Endothelial cell of umbilical vein (primary cell): ENCODE data around the gene SPON1. TPM values are rescaled to one million over a fixed set of nuclear protein-coding genes. Genes with fewer than 3 reads are reported as not detected.

Experiments used
- BruUV-seq: library from RNA; stranded (reverse); fragments of 400-500 nt; replicated peaks from 2 replicates; lab custom pipeline; 2021; lab: Mats Ljungman, UMichigan
- CTCF ChIA-PET: fragments of 300-600, 350-600 bp; sonication (Branson Sonifier 250); formaldehyde crosslinking; loops from one replicate; lab custom pipeline; 2021; ENCODE audit warnings: antibody characterized with exemption, inconsistent platforms; lab: Charles Lee
- POLR2A ChIA-PET: fragments of 300-600, 350-600 bp; sonication (Branson Sonifier 250); formaldehyde crosslinking; loops from one replicate; lab custom pipeline; 2021; ENCODE audit warnings: antibody characterized with exemption, inconsistent platforms; lab: Charles Lee
- DNase-seq: peaks from one replicate; pipeline ENCODE4 v3.0.0-alpha.2; 2011; ENCODE audit warnings: low read depth, low spot score
- FAIRE-seq: peaks from 2 replicates; lab custom pipeline; 2011; peaks lifted over from hg19 to GRCh38; lab: Jason Lieb, UNC
- H2AFZ ChIP-seq: 2 replicates; pipeline ENCODE4 v1.6.0; 2012; ENCODE audit warnings: low read depth, low read length, control low read depth, inconsistent platforms
- H3K27ac ChIP-seq: 2 replicates; pipeline ENCODE4 v1.5.1; 2011; ENCODE audit warnings: low read depth, mild to moderate bottlenecking, control low read depth, low read length, moderate library complexity; ENCODE audit not compliant: insufficient read depth
- H3K27me3 ChIP-seq, 2 experiments: 2 replicates each; pipeline versions ENCODE4 v1.6.0 to v1.6.1; 2011; ENCODE audit warnings: low read length in 2 of 2, mixed read lengths in 1 of 2; ENCODE audit not compliant: control insufficient read depth in 2 of 2, insufficient read depth in 2 of 2
- H3K36me3 ChIP-seq, 2 experiments: 2 replicates in 1 of 2; 3 replicates in 1 of 2; pipeline ENCODE4 v1.5.1; 2011; ENCODE audit warnings: low read length in 2 of 2, mild to moderate bottlenecking in 1 of 2, moderate library complexity in 1 of 2; ENCODE audit not compliant: control insufficient read depth in 2 of 2, insufficient read depth in 2 of 2; ENCODE audit errors: extremely low read depth in 1 of 2
- H3K4me1 ChIP-seq: 3 replicates; pipeline ENCODE4 v1.5.1; 2011; ENCODE audit warnings: mild to moderate bottlenecking, low read length; ENCODE audit not compliant: control insufficient read depth, insufficient read depth; ENCODE audit errors: extremely low read depth
- H3K4me2 ChIP-seq: 2 replicates; pipeline ENCODE4 v1.6.1; 2011; ENCODE audit warnings: low read length, control low read depth, mixed read lengths; ENCODE audit not compliant: insufficient read depth
- H3K4me3 ChIP-seq, 3 experiments: fragments of 200-600 bp in 1 of 3; sonication (generic), shearing (Covaris generic) in 1 of 3; replicated peaks in 1 of 3; 2 replicates each; pipeline ENCODE4 v1.5.1; 2011 to 2016; ENCODE audit warnings: control low read depth in 3 of 3, low read length in 3 of 3, mild to moderate bottlenecking in 2 of 3, inconsistent platforms in 1 of 3, low read depth in 1 of 3, moderate library complexity in 1 of 3; ENCODE audit not compliant: insufficient read depth in 1 of 3
- H3K79me2 ChIP-seq: 2 replicates; pipeline ENCODE4 v1.6.0; 2012; ENCODE audit warnings: low read length, inconsistent platforms; ENCODE audit not compliant: control insufficient read depth, insufficient read depth
- H3K9ac ChIP-seq: replicated peaks from 2 replicates; pipeline ENCODE3; 2011; ENCODE audit warnings: low read length, control low read depth; ENCODE audit not compliant: insufficient read depth; ENCODE audit errors: extremely low read depth
- H3K9me1 ChIP-seq: replicated peaks from 3 replicates; pipeline ENCODE4 v1.6.0; 2011; ENCODE audit warnings: mild to moderate bottlenecking, low read length; ENCODE audit not compliant: control insufficient read depth, insufficient read depth; ENCODE audit errors: extremely low read depth
- H3K9me3 ChIP-seq: replicated peaks from 2 replicates; pipeline ENCODE4 v1.5.1; 2012; ENCODE audit warnings: low read length, inconsistent platforms; ENCODE audit not compliant: control insufficient read depth, insufficient read depth
- H4K20me1 ChIP-seq: replicated peaks from 2 replicates; pipeline ENCODE3; 2011; ENCODE audit warnings: mild to moderate bottlenecking, low read length; ENCODE audit not compliant: control insufficient read depth, insufficient read depth; ENCODE audit errors: extremely low read depth
- EZH2 ChIP-seq: IDR thresholded peaks from 2 replicates; pipeline ENCODE4 v1.6.1; 2012; ENCODE audit warnings: borderline replicate concordance, low read depth, mild to moderate bottlenecking, moderate library complexity, low read length, inconsistent platforms; ENCODE audit not compliant: severe bottlenecking
- FOS ChIP-seq: IDR thresholded peaks from 2 replicates; pipeline ENCODE4 v1.6.1; 2011; ENCODE audit warnings: mild to moderate bottlenecking, low read length, moderate library complexity, borderline replicate concordance; ENCODE audit not compliant: insufficient read depth
- GATA2 ChIP-seq: IDR thresholded peaks from 2 replicates; pipeline ENCODE4 v1.7.0; 2011; ENCODE audit warnings: low read depth, mild to moderate bottlenecking, moderate library complexity, mixed read lengths, low read length; ENCODE audit not compliant: insufficient read length, insufficient read depth
- JUN ChIP-seq: IDR thresholded peaks from 2 replicates; pipeline ENCODE4 v1.6.1; 2011; ENCODE audit warnings: borderline replicate concordance, low read depth; ENCODE audit not compliant: insufficient read length, insufficient read depth
- MYC ChIP-seq: IDR thresholded peaks from one replicate; pipeline ENCODE4 v1.6.1; 2011; ENCODE audit warnings: mild to moderate bottlenecking, low read depth, low read length
- POLR2A ChIP-seq: IDR thresholded peaks from 2 replicates; pipeline ENCODE4 v1.6.1; 2012; ENCODE audit warnings: low read depth, mild to moderate bottlenecking, control low read depth, low read length
- POLR2AphosphoS5 ChIP-seq: IDR thresholded peaks from 2 replicates; pipeline ENCODE4 v1.6.1; 2012; ENCODE audit warnings: low read depth, mild to moderate bottlenecking, control low read depth, low read length, moderate library complexity; ENCODE audit not compliant: insufficient read depth
- dilution Hi-C: fragments of 300-500 bp; cut with MboI; formaldehyde crosslinking; loops from one replicate; pipeline ENCODE4 v1.15.0; 2019; ENCODE audit warnings: low sequenced_read_pairs; ENCODE audit not compliant: extremely low pct_ligation_motif_present
- intact Hi-C: fragments of 100-400 bp; cut with micrococcal nuclease; formaldehyde crosslinking; loops from one replicate; pipeline ENCODE4 v1.10.0; 2022
- polyA plus RNA-seq, 4 experiments: library from polyadenylated mRNA; depleted of rRNA in 3 of 4; stranded (reverse) in 3 of 4; unstranded in 1 of 4; fragments of >200 nt; gene quantifications; 2 replicates each; pipeline versions ENCODE4 v1.2.1 to v1.2.3, GENCODE V29; 2011 to 2012; ENCODE audit warnings: missing spikeins in 1 of 4
- total RNA-seq: library from RNA; stranded (reverse); gene quantifications from 2 replicates; pipeline ENCODE4 v1.2.3, GENCODE V29; 2021
- TF ChIP-seq, protein P1 (sequence below), 2 donors: IDR thresholded peaks; 1 replicate in 1 of 2; 2 replicates in 1 of 2; pipeline ENCODE4 v1.5.1; 2011; ENCODE audit warnings: low read length in 2 of 2, mild to moderate bottlenecking in 2 of 2, moderate library complexity in 2 of 2, control low read depth in 1 of 2, inconsistent platforms in 1 of 2, low read depth in 1 of 2; ENCODE audit not compliant: insufficient read depth in 1 of 2; ENCODE audit errors: extremely low read depth in 1 of 2
- TF ChIP-seq, protein P2 (sequence below): IDR thresholded peaks from 2 replicates; pipeline ENCODE4 v1.6.1; 2011; ENCODE audit not compliant: insufficient read depth, insufficient read length

The SPON1 gene
- total and polyA plus RNA-seq, 2 donors (not counting 3 experiments of a cell fraction or from before 2014, with no cell fraction given), result 0.31 TPM; not detected in 1

DNA sequence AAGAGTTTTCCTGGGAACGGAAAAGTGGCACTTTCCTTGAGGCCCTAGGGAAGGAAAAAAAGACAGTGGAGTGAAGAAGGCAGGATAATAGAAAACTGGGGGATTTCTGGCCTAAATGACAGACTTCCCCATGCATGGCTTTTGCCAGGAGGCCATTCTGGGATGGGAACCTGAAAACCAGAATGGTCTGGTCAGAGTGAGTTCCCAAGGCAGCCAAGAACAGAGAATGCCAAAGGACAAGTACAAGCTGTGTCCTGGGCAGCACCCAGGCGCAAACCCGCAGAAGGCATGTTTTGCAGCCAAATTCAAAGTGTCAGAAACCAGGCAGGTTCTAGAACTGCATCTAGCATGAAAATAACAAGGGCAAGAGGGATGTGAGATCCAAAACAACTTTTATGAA is 162.4 kb downstream of the SPON1 start:
- Histone ChIP-seq H3K9me3 (no peaks in the 10 kb centered on the region), H3K9ac (no peak overlapping the region), H2AFZ (no peak overlapping the region), H3K36me3 (no peaks in the 10 kb centered on the region), H3K9me1 (no peaks in the 10 kb centered on the region), H3K79me2 (no peaks in the 10 kb centered on the region), H3K27me3 (no peaks in the 10 kb centered on the region), H3K4me3 (no peak overlapping the region), H3K4me1 (no peaks in the 10 kb centered on the region), H3K4me2 (no peak overlapping the region), H4K20me1 (no peaks in the 10 kb centered on the region), H3K27ac (no peak overlapping the region)
- BruUV-seq, result no TSS peak
- FAIRE-seq (no peak), DNase-seq (no peak)
- dilution Hi-C loops (no loop called here), intact Hi-C loops (no loop called here)
- no peak for TF ChIP-seq MYC
- TF ChIP-seq, protein P1, sequence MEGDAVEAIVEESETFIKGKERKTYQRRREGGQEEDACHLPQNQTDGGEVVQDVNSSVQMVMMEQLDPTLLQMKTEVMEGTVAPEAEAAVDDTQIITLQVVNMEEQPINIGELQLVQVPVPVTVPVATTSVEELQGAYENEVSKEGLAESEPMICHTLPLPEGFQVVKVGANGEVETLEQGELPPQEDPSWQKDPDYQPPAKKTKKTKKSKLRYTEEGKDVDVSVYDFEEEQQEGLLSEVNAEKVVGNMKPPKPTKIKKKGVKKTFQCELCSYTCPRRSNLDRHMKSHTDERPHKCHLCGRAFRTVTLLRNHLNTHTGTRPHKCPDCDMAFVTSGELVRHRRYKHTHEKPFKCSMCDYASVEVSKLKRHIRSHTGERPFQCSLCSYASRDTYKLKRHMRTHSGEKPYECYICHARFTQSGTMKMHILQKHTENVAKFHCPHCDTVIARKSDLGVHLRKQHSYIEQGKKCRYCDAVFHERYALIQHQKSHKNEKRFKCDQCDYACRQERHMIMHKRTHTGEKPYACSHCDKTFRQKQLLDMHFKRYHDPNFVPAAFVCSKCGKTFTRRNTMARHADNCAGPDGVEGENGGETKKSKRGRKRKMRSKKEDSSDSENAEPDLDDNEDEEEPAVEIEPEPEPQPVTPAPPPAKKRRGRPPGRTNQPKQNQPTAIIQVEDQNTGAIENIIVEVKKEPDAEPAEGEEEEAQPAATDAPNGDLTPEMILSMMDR (IDR thresholded peaks at IDR 0.05; ENCODE audit: extremely low read depth in 1 of 2, insufficient read depth in 1 of 2, low read depth in 1 of 2, low read length in 2 of 2), result no peak
- TF ChIP-seq, protein P2, sequence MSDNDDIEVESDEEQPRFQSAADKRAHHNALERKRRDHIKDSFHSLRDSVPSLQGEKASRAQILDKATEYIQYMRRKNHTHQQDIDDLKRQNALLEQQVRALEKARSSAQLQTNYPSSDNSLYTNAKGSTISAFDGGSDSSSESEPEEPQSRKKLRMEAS, result no peak
- no peak for TF ChIP-seq POLR2A
- no peak for TF ChIP-seq GATA2
- TF ChIP-seq POLR2AphosphoS5, result no peak
- no peak for TF ChIP-seq EZH2
- no peak for TF ChIP-seq JUN
- TF ChIP-seq FOS, result no peak
- ChIA-PET POLR2A (no interaction called here), CTCF (no interaction called here)
